ENCODE results near the gene U2AF1L4. TPM values are rescaled to one million over a fixed set of nuclear protein-coding genes. Genes with fewer than 3 reads are reported as not detected.

Gene U2AF1L4
- total and polyA plus RNA-seq, 10 of the 15 experiments (the other 5 are each of a cell fraction or from before 2014, with no cell fraction given) = 7.9 to 21.6 (median 15.1) TPM

- TF ChIP-seq ZBTB11 (CRISPR knock-in tag; IDR thresholded peaks at IDR 0.05) (no peak), REST (IDR thresholded peaks at IDR 0.05; ENCODE audit: low read depth, low read length) (no peak), MTA2 (IDR thresholded peaks at IDR 0.05; ENCODE audit: low read depth) (no peak), TCF3 (IDR thresholded peaks at IDR 0.05; ENCODE audit: borderline replicate concordance, insufficient read depth, low read depth, low read length) (no peak), HDAC6 (IDR thresholded peaks at IDR 0.05; ENCODE audit: unreplicated experiment) (no peak), RELB (IDR thresholded peaks at IDR 0.05; ENCODE audit: low read depth) (peak; percentile 83), ZNF274 (IDR thresholded peaks at IDR 0.05; ENCODE audit: insufficient read depth, insufficient read length) (no peak), NR2F1 (conservative IDR thresholded peaks at IDR 0.05) (peak; percentile 74), NFIC (IDR thresholded peaks at IDR 0.05; ENCODE audit: low read depth, low read length) (no peak), RAD51 (IDR thresholded peaks at IDR 0.05) (peak; percentile 72), EZH2 (IDR thresholded peaks at IDR 0.05; ENCODE audit: borderline replicate concordance, control insufficient read depth, low read depth, low read length) (no peak), SMAD5 (IDR thresholded peaks at IDR 0.05; ENCODE audit: low read depth) (no peak), ASH2L (IDR thresholded peaks at IDR 0.05; ENCODE audit: borderline replicate concordance, low read depth) (no peak), ETV6 (conservative IDR thresholded peaks at IDR 0.05 in 1 of 2, IDR thresholded peaks at IDR 0.05 in 1 of 2; ENCODE audit: borderline replicate concordance in 1 of 2, low read depth in 1 of 2) (no peak), CHD4 (IDR thresholded peaks at IDR 0.05) (no peak), RBBP5 (conservative IDR thresholded peaks at IDR 0.05) (no peak), NFYA (IDR thresholded peaks at IDR 0.05; ENCODE audit: borderline replicate concordance, low read depth, low read length) (peak; percentile 74), SMC3 (IDR thresholded peaks at IDR 0.05; ENCODE audit: borderline replicate concordance, low read length) (no peak; the same call in 1 of the 2 replicates), MXI1 (IDR thresholded peaks at IDR 0.05; ENCODE audit: low read depth, low read length) (peak; percentile 34; the same call in 1 of the 2 replicates), HDAC2 (IDR thresholded peaks at IDR 0.05) (no peak), NFXL1 (IDR thresholded peaks at IDR 0.05; ENCODE audit: borderline replicate concordance) (no peak)
Observed at GRCh38 chr19:35748106-35749020, 3.1 kb upstream of the U2AF1L4 start, which contains the start of gene LIN37 (continued).

All from GM12878 (cell line).